HL-60 (cell line): ENCODE results near the gene KDR.

Experiments
- DNase-seq, 2 experiments: peaks; one replicate each; pipeline ENCODE4 v3.0.0-alpha.2; 2010 to 2020; ENCODE audit warnings: low read depth in 1 of 2, low spot score in 1 of 2
- H3K27ac ChIP-seq: fragments of 250-450 bp; sonication (Bioruptor Pico); replicated peaks from 2 replicates; pipeline ENCODE4 v1.5.1; 2020; ENCODE audit warnings: mild to moderate bottlenecking, moderate library complexity
- H3K27me3 ChIP-seq: fragments of 250-450 bp; sonication (Bioruptor Pico); 2 replicates; pipeline ENCODE4 v1.5.1; 2021; ENCODE audit warnings: mild to moderate bottlenecking, moderate library complexity; ENCODE audit not compliant: insufficient read depth, poor library complexity, severe bottlenecking
- H3K4me3 ChIP-seq: replicated peaks from 2 replicates; pipeline ENCODE4 v1.5.1; 2011; ENCODE audit warnings: mild to moderate bottlenecking, control low read depth, low read length; ENCODE audit not compliant: insufficient read depth
- CTCF ChIP-seq: IDR thresholded peaks from one replicate; pipeline ENCODE4 v1.5.1; 2011; ENCODE audit warnings: low read length, control low read depth, inconsistent platforms; ENCODE audit not compliant: insufficient read depth
- GABPA ChIP-seq: IDR thresholded peaks from 2 replicates; pipeline ENCODE4 v1.6.1; 2012; ENCODE audit warnings: low read depth
- POLR2AphosphoS5 ChIP-seq: IDR thresholded peaks from 2 replicates; pipeline ENCODE4 v1.6.1; 2012; ENCODE audit warnings: low read depth
- REST ChIP-seq: IDR thresholded peaks from 2 replicates; pipeline ENCODE4 v1.6.1; 2012; ENCODE audit warnings: low read depth; ENCODE audit not compliant: insufficient replicate concordance
- SPI1 ChIP-seq: IDR thresholded peaks from 2 replicates; pipeline ENCODE4 v1.6.1; 2012; ENCODE audit warnings: low read depth, mild to moderate bottlenecking, borderline replicate concordance

The KDR gene

GRCh38 chr4:55032788-55033187, 92.6 kb downstream of the KDR start:
- Histone ChIP-seq H3K4me3 (no peak overlapping the region), H3K27me3 (peaks cover 2% of the 10 kb centered on the region), H3K27ac (no peak overlapping the region)
- TF ChIP-seq GABPA (no peak), SPI1 (no peak), POLR2AphosphoS5 (no peak), CTCF (no peak), REST (no peak)
- no peak for DNase-seq

- Histone ChIP-seq H3K27ac (no peak overlapping the region), H3K4me3 (no peak overlapping the region), H3K27me3 (peaks cover 2% of the 10 kb centered on the region)
- no peak for TF ChIP-seq POLR2AphosphoS5
- no peak for TF ChIP-seq REST
- TF ChIP-seq CTCF: no peak
- TF ChIP-seq SPI1: no peak
- TF ChIP-seq GABPA: no peak
- DNase-seq: no peak
Measured at GRCh38 chr4:55032179-55032578, 93.2 kb downstream of the KDR start.

- no peak for DNase-seq
- H3K27ac ChIP-seq: no peak overlapping the region
- TF ChIP-seq POLR2AphosphoS5 (no peak), GABPA (no peak), REST (no peak), SPI1 (no peak), CTCF (no peak)
- H3K4me3 ChIP-seq: no peak overlapping the region
- peaks cover 2% of the 10 kb centered on the region for H3K27me3 ChIP-seq
Measured at GRCh38 chr4:55031158-55031557, 94.2 kb downstream of the KDR start.
